ENCODE data around the gene ATF5.

ATF5 gene

GRCh38 chr19:49929121-49929610 lies at the start of gene ATF5, which contains the start of gene NUP62:
ATF5 (plus strand) TSS chr19:49929205; CDS start chr19:49930851, 1,646 bp downstream.
NUP62 (minus strand) TSS chr19:49929504; CDS start chr19:49909807, 19,697 bp downstream.
- DNase-seq, result peak; percentile 90

- no peak for DNase-seq
Observed at GRCh38 chr19:49879243-49879963, 49.6 kb upstream of the ATF5 start.

- no peak for DNase-seq
Observed at GRCh38 chr19:49880162-49880869, 48.7 kb upstream of the ATF5 start.

- no peak for DNase-seq
Observed at GRCh38 chr19:49881186-49881585, 47.8 kb upstream of the ATF5 start.

- no peak for DNase-seq
Observed at GRCh38 chr19:49881672-49882394, 47.2 kb upstream of the ATF5 start.

GRCh38 chr19:49882643-49883042 lies 46.4 kb upstream of the ATF5 start:
- DNase-seq, result no peak

- DNase-seq, result no peak
Observed at GRCh38 chr19:49883094-49883493, 45.9 kb upstream of the ATF5 start.

GRCh38 chr19:49884109-49884508 lies 44.9 kb upstream of the ATF5 start:
- no peak for DNase-seq

- no peak for DNase-seq
Observed at GRCh38 chr19:49884760-49885159, 44.2 kb upstream of the ATF5 start.

- no peak for DNase-seq
Observed at GRCh38 chr19:49887037-49887664, 41.9 kb upstream of the ATF5 start.

GRCh38 chr19:49887665-49888509 lies 41.1 kb upstream of the ATF5 start:
- DNase-seq, result peak; percentile 74

GRCh38 chr19:49888510-49888824 lies 40.5 kb upstream of the ATF5 start:
- DNase-seq, result peak; percentile 83

- DNase-seq, result no peak
Observed at GRCh38 chr19:49889038-49889686, 39.8 kb upstream of the ATF5 start.

- peak; percentile 53 for DNase-seq
Observed at GRCh38 chr19:49889687-49890348, 39.2 kb upstream of the ATF5 start.

GRCh38 chr19:49890349-49891311 lies 38.4 kb upstream of the ATF5 start:
- peak; percentile 53 for DNase-seq

- no peak for DNase-seq
Observed at GRCh38 chr19:49891393-49891792, 37.6 kb upstream of the ATF5 start.

GRCh38 chr19:49892716-49893115 lies 36.3 kb upstream of the ATF5 start:
- no peak for DNase-seq

- no peak for DNase-seq
Observed at GRCh38 chr19:49894011-49894664, 34.9 kb upstream of the ATF5 start.

GRCh38 chr19:49894879-49895565 lies 34.0 kb upstream of the ATF5 start:
- DNase-seq, result no peak

All from NCI-H1105 treated with DMSO at 0.1 percent for 48 hours (cell line).